ENCODE data around the gene LAMA2. TPM values are rescaled to one million over a fixed set of nuclear protein-coding genes. Genes with fewer than 3 reads are reported as not detected.

The LAMA2 gene
- total and polyA plus RNA-seq, 7 donors, result 8.8 to 59.0 (median 27.3) TPM

DNA sequence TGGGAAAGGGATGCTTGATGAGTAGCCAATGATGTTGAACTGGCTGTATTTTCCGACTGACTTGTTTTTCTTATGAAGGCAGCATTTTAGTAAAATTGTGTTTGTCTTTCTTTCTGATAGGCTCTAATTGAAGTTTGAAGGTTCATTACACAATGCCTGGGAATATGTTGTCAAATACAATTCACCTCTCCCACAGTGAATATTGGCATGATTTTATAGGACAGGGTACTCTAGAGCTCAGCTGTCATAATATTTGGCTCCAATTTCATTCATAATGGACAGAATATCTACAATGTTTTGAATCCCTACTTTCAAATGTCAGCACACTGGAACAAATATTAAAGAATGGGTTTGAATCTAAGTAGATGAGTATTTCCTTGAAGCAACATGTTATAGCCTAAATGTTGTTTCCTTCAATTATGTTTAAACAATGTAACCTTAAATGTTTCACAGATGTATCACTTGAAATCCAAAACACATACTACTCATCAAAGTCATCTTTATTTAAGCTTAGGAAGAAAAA is 81.4 kb downstream of the LAMA2 start:
- no peaks in the 10 kb centered on the region for H3K9me3 ChIP-seq
- TF ChIP-seq CTCF (IDR thresholded peaks at IDR 0.05), result no peak

DNA sequence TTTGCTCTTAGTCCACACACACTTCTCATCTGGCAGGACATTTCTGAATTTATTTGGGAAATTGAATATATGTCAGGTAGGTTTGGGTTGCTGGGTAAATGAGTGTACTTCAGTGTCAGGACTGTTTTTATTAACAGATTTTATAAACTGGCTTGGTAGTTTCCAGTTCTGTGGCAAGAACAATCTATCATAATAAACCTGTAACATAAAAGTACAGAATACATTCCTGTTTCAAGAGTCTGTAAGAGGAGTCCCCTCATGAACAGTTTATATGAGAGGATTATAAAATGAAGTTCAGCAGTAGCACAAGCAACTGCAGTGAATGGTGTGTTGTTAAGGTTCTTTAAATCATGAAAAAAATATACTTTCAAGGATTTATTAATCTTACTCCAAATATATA is 81.8 kb downstream of the LAMA2 start:
- intact Hi-C loops (cut with DNase I), result no loop called here
- no peak for TF ChIP-seq CTCF (IDR thresholded peaks at IDR 0.05)
- DNase-seq (no peak), ATAC-seq (no peak)
- Histone ChIP-seq H3K4me1 (no peaks in the 10 kb centered on the region), H3K36me3 (ENCODE audit: insufficient read depth in 1 of 2, low read depth in 1 of 2) (no peaks in the 10 kb centered on the region), H3K4me3 (no peak overlapping the region), H3K27ac (no peak overlapping the region), H3K9me3 (no peaks in the 10 kb centered on the region), H3K27me3 (ENCODE audit: insufficient read depth in 3 of 3, low read length in 2 of 3) (no peaks in the 10 kb centered on the region)

More for the DNA sequence above, 81.4 kb downstream of the LAMA2 start:
- no peak overlapping the region for H3K4me3 ChIP-seq
- H3K36me3 ChIP-seq (ENCODE audit: insufficient read depth in 1 of 2, low read depth in 1 of 2), result no peaks in the 10 kb centered on the region
- 72 to 81% (median 73%) methylated on average over 1 of the region's 1 CpG for WGBS, 3 donors
- H3K27ac ChIP-seq, result no peak overlapping the region
- no peaks in the 10 kb centered on the region for H3K4me1 ChIP-seq
- intact Hi-C loops (cut with DNase I), result no loop called here
- H3K27me3 ChIP-seq (ENCODE audit: insufficient read depth in 3 of 3, low read length in 2 of 3), result no peaks in the 10 kb centered on the region
- ATAC-seq, result no peak
- no peak for DNase-seq

- 94 to 100% (median 97%) methylated on average over 1 of the region's 1 CpG for WGBS, 3 donors
- ATAC-seq (no peak), DNase-seq (no peak)
- Histone ChIP-seq H3K27ac (no peak overlapping the region), H3K27me3 (ENCODE audit: insufficient read depth in 3 of 3, low read length in 2 of 3) (no peaks in the 10 kb centered on the region), H3K4me3 (no peak overlapping the region), H3K36me3 (ENCODE audit: insufficient read depth in 1 of 2, low read depth in 1 of 2) (no peaks in the 10 kb centered on the region), H3K4me1 (no peaks in the 10 kb centered on the region), H3K9me3 (no peaks in the 10 kb centered on the region)
- intact Hi-C loops (cut with DNase I), result no loop called here
- no peak for TF ChIP-seq CTCF (IDR thresholded peaks at IDR 0.05)
Measured at GRCh38 chr6:128966934-128967333, 84.0 kb downstream of the LAMA2 start.

DNA sequence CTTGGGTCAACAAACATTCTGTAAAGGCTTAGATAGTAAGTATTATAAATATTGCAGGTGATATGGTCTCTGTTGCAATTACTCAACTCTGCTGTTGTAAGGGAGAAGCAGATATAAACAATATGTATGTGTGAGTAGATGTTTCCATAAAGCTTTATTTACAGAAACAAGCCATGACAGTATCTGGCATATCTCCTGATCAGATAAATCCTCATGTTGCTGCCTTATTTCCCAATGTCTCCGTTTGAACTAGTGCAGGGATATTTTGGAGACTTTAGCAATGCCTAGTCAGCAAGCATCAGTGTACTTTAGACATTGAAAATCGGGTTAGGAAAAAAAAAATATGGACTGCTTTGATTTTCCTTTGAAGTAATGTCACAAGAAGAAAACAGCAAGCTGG is 96.1 kb downstream of the LAMA2 start:
- ATAC-seq, result no peak
- no peak for DNase-seq
- no peaks in the 10 kb centered on the region for H3K27me3 ChIP-seq (ENCODE audit: insufficient read depth in 3 of 3, low read length in 2 of 3)
- H3K27ac ChIP-seq, result no peak overlapping the region
- no peak overlapping the region for H3K4me3 ChIP-seq
- WGBS, 3 donors, result 44 to 67% (median 51%) methylated on average over 2 of the region's 2 CpGs
- no peaks in the 10 kb centered on the region for H3K9me3 ChIP-seq
- intact Hi-C loops (cut with DNase I), result no loop called here
- no peaks in the 10 kb centered on the region for H3K36me3 ChIP-seq (ENCODE audit: insufficient read depth in 1 of 2, low read depth in 1 of 2)
- TF ChIP-seq CTCF (IDR thresholded peaks at IDR 0.05), result no peak
- H3K4me1 ChIP-seq, result no peaks in the 10 kb centered on the region

DNA sequence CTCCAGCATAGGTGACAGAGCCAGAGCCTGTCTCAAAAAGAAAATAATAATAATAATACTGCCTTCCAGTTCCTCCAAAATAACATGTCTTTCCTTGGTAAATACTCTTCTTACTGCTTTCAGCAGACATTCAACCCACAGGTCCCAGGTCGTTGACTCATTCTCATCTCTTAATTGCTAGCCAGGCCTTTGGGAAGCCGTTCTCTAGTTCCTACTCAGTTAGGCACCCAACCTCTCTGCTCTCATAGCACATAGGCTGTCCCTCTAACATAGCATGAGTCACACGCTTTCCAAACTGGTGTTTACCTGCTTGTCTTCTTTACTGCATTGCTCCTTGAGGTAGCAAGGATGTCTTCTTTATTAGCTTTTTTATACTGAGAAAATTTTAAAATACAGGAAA is 98.8 kb downstream of the LAMA2 start:
- no peak for TF ChIP-seq CTCF (IDR thresholded peaks at IDR 0.05)
- Histone ChIP-seq H3K4me3 (no peak overlapping the region), H3K9me3 (no peaks in the 10 kb centered on the region), H3K36me3 (ENCODE audit: insufficient read depth in 1 of 2, low read depth in 1 of 2) (no peaks in the 10 kb centered on the region), H3K27ac (no peak overlapping the region), H3K4me1 (no peaks in the 10 kb centered on the region), H3K27me3 (ENCODE audit: insufficient read depth in 3 of 3, low read length in 2 of 3) (no peaks in the 10 kb centered on the region)
- WGBS, 3 donors, result 82 to 89% (median 86%) methylated on average over 3 of the region's 3 CpGs
- DNase-seq, result no peak
- no peak for ATAC-seq
- intact Hi-C loops (cut with DNase I), result no loop called here
